DOHH2 (cell line): Measurements from ENCODE around the gene ETFA.

Experiments used
- CTCF ChIP-seq: fragments of 200-600 bp; sonication (generic); IDR thresholded peaks from one replicate; pipeline ENCODE4 v1.5.1; 2014; ENCODE audit warnings: antibody characterized with exemption, mild to moderate bottlenecking, low read depth, low read length; ENCODE audit not compliant: poor library complexity, severe bottlenecking
- EZH2phosphoT487 ChIP-seq: fragments of 200-600 bp; sonication (generic); IDR thresholded peaks from 2 replicates; pipeline ENCODE4 v1.6.1; 2017; ENCODE audit warnings: borderline replicate concordance, mild to moderate bottlenecking, antibody characterized with exemption, low read length, moderate library complexity, mixed read lengths

GRCh38 chr15:76311100-76311953 lies at the start of gene ETFA:
- TF ChIP-seq CTCF (no peak), EZH2phosphoT487 (no peak)
